ENCODE measurements around the gene WIZ. TPM values are rescaled to one million over a fixed set of nuclear protein-coding genes. Genes with fewer than 3 reads are reported as not detected.

Gene WIZ
- total RNA-seq, result 90.4 TPM

- H3K4me3 ChIP-seq, result peak within 1 kb of the TSS; percentile 53 to 89
- H3K9me3 ChIP-seq, result no peaks in the 10 kb centered on the region
- H3K4me1 ChIP-seq, result peaks cover 17 to 36% of the 10 kb centered on the region in 2 donors
- H3K36me3 ChIP-seq, result no peaks in the 10 kb centered on the region
- peak; percentile 43 to 94 for DNase-seq (ENCODE audit: low spot score in 2 of 2)
- H3K27ac ChIP-seq, result peak within 1 kb of the TSS; percentile 64 to 86
- no peaks in the 10 kb centered on the region for H3K27me3 ChIP-seq
- TF ChIP-seq, protein P1, sequence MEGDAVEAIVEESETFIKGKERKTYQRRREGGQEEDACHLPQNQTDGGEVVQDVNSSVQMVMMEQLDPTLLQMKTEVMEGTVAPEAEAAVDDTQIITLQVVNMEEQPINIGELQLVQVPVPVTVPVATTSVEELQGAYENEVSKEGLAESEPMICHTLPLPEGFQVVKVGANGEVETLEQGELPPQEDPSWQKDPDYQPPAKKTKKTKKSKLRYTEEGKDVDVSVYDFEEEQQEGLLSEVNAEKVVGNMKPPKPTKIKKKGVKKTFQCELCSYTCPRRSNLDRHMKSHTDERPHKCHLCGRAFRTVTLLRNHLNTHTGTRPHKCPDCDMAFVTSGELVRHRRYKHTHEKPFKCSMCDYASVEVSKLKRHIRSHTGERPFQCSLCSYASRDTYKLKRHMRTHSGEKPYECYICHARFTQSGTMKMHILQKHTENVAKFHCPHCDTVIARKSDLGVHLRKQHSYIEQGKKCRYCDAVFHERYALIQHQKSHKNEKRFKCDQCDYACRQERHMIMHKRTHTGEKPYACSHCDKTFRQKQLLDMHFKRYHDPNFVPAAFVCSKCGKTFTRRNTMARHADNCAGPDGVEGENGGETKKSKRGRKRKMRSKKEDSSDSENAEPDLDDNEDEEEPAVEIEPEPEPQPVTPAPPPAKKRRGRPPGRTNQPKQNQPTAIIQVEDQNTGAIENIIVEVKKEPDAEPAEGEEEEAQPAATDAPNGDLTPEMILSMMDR (IDR thresholded peaks at IDR 0.05), result no peak
- intact Hi-C loops (cut with DNase I), result loop anchor here (2.0 to 5.0 kb wide), 7 partner anchors 17 to 343 kb away; partner anchors contain the start of genes AKAP8L and SYDE1
Measured at GRCh38 chr19:15449620-15450527, at the start of gene WIZ. Gene WIZ, minus strand, starts transcription at chr19:15449956. Its CDS starts 1,649 bp downstream, at chr19:15448307.

DNA sequence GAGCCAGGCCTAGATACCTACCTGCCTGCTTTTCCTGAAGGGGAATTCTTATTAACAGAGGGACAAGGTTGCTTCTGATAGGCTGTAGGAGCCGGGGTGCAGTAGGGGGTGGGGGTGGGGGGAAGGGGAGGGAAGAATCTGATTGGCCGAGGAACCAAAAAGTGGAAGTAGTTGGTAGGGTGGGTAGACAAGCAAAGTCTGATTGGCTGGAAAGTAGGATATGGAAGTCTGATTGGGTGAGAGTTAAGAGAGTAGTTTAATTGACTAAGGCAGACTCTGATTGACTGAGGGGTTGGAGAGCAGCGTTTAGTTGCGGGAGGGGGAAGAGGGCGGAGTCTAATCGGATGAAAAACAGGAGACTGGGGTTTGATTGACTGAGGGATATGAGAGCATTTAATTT, 49.2 kb upstream of the WIZ start:
- TF ChIP-seq, protein P1 (IDR thresholded peaks at IDR 0.05), result no peak
- intact Hi-C loops (cut with DNase I), result no loop called here

DNA sequence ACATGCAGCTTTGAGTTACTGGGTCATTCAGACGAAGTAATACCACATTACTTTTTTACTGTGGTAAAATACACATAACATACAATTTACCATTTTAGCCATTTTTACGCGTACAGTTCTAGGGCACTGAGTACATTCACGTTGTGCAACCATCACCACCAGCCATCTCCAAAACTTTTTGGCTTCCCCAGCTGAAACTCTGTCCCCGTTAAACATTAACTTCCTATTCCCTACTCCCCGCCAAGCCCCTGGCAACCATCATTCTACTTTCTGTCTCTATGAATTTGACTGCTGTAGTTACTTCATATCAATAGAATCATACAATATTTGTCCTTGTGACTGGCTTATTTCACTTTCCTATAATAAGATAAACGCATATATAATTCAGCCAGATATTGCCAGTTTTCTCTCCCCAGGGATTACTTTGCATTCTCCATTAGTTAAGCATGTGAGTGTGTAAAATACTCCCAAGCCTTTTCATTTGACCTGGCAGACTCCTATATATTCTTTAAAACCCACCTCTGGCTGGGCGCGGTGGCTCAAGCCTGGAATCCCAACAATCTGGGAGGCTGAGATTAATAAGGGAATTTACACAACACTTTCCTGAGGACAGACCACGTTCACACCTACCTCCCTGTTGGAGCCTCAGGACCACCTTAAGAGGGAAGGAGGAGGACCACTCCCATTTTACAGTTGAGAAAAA, 48.6 kb upstream of the WIZ start:
- H3K27ac ChIP-seq, result no peak overlapping the region
- TF ChIP-seq, protein P1 (IDR thresholded peaks at IDR 0.05), result no peak
- intact Hi-C loops (cut with DNase I), result no loop called here

More for the DNA sequence above, 49.2 kb upstream of the WIZ start:
- Histone ChIP-seq H3K9me3 (no peaks in the 10 kb centered on the region), H3K36me3 (no peaks in the 10 kb centered on the region), H3K4me1 (no peaks in the 10 kb centered on the region), H3K4me3 (no peak overlapping the region), H3K27me3 (no peaks in the 10 kb centered on the region), H3K27ac (no peak overlapping the region)
- DNase-seq (ENCODE audit: low spot score in 2 of 2), result no peak

DNA sequence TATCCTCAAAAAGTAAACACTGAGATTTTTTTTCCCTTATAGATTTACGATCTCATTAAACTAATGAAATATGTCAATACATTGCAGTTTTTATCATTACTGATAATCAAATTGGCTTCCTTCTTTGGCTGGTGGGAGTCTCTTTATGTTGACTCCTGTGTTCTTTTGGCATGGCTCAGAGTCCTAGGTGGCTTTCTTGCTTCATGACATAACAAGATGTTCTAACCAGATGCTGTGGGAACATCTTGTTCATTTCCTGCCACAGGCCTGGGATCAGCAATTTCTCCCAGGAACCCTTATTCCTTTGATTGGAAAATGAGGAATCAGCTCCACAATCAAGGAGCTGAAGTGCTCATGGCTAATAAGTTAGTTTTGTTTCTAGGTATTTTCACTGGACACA, 45.4 kb upstream of the WIZ start:
- intact Hi-C loops (cut with DNase I), result no loop called here
- no peak overlapping the region for H3K4me3 ChIP-seq
- H3K27me3 ChIP-seq, result no peaks in the 10 kb centered on the region
- no peaks in the 10 kb centered on the region for H3K4me1 ChIP-seq
- no peaks in the 10 kb centered on the region for H3K9me3 ChIP-seq
- TF ChIP-seq, protein P1 (IDR thresholded peaks at IDR 0.05), result no peak
- DNase-seq (ENCODE audit: low spot score in 2 of 2), result no peak
- no peaks in the 10 kb centered on the region for H3K36me3 ChIP-seq
- no peak overlapping the region for H3K27ac ChIP-seq

More for the DNA sequence above, 48.6 kb upstream of the WIZ start:
- Histone ChIP-seq H3K4me3 (no peak overlapping the region), H3K4me1 (no peaks in the 10 kb centered on the region), H3K27me3 (no peaks in the 10 kb centered on the region), H3K9me3 (no peaks in the 10 kb centered on the region), H3K36me3 (no peaks in the 10 kb centered on the region)
- DNase-seq (ENCODE audit: low spot score in 2 of 2), result no peak

DNA sequence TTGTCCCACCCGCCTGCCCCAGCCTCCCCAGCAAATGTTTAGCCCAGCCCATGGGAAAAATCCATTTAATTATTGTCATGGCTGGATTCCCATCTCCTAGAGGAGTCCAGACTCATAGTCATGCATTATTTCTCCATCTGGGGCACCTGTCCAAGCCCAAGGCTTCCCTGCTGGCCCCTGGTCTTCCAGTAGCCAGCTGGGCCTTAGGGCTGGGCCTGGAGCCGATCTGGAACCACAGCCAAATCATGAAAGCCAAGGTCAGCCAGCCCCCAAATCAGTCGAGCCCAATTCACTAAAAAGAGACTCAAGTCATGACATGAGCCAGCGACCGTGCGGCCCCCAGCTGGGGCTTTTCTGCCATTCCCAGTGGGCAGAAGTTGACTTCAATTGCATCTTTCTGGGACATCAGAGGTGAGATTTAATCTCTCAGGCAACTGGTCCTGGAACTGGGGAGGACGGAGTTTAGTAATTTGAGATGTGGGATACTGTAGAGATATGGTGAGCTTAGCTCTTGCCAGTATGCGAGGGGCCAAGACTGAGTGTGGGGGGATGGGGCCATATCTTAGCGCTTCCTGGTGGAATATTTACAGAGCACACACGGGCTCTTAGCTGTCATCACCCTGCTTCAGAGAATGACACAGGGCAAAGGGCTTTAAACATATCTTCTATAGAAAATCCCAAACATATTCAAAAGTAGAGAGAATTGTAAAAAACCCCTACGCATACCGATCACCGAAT, 38.9 kb upstream of the WIZ start:
- no peaks in the 10 kb centered on the region for H3K27me3 ChIP-seq
- H3K4me1 ChIP-seq, result no peaks in the 10 kb centered on the region
- no peak for DNase-seq (ENCODE audit: low spot score in 2 of 2)
- no peak overlapping the region for H3K4me3 ChIP-seq
- TF ChIP-seq, protein P1 (IDR thresholded peaks at IDR 0.05), result no peak
- no peaks in the 10 kb centered on the region for H3K9me3 ChIP-seq
- no peak overlapping the region for H3K27ac ChIP-seq
- H3K36me3 ChIP-seq, result no peaks in the 10 kb centered on the region
- intact Hi-C loops (cut with DNase I), result no loop called here
